HG03103 (cell line): ENCODE results near the gene RAB3D.
A peak's percentile ranks its signal among the peaks of the same experiment; 100 is the strongest.
"Not testable (repeated sequence)": the region's sequence is repeated elsewhere in the genome, so short reads cannot be mapped to it uniquely, and the experiment has no call there.

ENCODE experiments used
- ATAC-seq: cut with Tn5 transposase; IDR thresholded peaks from one replicate; pipeline ENCODE4 v1.9.1; 2021; ENCODE audit warnings: low read depth; ENCODE audit not compliant: unreplicated experiment

The RAB3D gene

DNA sequence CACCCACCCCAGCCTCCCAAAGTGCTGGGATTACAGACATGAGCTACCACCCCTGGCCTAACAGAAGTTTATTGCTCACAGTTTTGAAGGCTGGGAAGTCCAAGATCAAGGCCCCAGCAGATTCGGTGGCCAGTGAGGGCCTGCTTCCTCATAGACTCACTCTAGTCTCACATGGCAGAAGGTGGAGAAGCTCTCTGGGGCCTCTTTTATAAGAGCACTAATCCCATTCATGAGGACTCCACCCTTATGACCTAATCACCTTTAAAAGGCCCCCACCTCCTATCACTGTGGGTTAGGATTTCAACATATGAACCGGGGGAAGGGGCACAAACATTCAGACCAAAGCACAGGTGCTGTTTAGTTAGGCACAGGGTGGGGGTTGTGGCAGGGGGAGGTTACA is 28.1 kb upstream of the RAB3D start:
- ATAC-seq: no peak

DNA sequence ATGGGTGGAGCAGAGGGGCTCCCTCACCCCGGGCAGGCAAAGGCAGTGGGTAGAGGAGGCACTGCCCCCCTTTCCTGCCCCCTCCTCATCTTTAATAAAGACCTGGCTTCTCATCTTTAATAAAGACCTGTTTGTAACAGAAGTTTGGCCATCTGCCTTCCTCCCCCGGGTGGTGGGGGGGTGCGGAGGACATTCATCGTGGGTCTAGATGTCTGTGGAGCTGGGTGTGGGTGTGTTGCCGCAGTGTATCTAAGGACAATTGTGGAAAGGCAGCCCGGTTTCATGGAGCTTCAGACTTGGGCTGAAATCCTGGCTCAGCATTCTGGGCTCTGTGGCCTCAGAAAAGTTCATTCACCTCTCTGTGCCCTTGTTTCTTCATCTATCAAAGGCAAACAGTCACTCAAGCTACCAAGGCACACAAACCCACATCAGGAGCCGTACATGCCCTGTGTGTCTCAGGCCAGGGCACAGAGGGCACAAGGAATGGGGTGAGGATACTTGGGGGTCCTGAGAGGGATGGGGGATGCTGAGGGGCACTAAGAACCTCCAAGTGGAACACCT is 26.2 kb upstream of the RAB3D start:
- no peak for ATAC-seq

DNA sequence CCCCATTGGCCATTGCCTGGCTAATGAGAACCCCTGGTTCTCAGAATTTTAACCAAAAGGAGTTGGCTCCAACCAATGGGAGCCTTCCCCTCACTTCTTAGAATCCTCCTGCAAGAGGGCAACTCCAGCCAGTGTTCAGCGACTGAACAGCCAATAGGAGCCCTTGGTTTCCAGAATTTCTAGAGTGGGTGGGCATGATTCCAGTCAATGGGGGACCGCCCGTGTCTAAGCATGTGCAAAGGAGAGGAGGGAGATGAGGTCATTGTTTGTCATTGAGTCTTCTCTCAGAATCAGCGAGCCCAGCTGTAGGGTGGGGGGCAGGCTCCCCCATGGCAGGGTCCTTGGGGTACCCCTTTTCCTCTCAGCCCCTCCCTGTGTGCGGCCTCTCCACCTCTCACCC is 25.5 kb upstream of the RAB3D start:
- no peak for ATAC-seq

DNA sequence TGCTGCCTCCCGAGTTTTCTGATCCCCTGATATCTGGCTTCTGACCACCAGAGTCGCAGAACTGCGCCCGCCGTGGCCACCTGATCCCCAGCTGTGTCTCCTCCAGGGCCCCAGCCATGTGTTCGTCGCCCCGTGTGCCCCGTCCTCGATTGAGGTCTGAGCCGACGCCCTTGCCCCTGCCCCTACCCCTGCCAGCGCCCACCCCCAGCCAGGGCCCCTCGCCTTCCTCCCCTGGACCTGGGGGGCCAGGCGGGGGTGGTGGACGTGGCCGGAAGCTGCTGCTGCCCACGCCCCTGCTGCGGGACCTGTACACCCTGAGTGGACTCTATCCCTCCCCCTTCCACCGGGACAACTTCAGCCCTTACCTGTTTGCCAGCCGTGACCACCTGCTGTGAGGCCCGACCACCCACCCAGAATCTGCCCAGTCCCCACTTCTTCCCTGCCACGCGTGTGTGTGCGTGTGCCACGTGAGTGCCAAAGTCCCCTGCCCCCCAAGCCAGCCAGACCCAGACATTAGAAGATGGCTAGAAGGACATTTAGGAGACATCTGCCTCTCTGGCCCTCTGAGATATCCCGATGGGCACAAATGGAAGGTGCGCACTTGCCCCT is 24.9 kb upstream of the RAB3D start:
- ATAC-seq: no peak

DNA sequence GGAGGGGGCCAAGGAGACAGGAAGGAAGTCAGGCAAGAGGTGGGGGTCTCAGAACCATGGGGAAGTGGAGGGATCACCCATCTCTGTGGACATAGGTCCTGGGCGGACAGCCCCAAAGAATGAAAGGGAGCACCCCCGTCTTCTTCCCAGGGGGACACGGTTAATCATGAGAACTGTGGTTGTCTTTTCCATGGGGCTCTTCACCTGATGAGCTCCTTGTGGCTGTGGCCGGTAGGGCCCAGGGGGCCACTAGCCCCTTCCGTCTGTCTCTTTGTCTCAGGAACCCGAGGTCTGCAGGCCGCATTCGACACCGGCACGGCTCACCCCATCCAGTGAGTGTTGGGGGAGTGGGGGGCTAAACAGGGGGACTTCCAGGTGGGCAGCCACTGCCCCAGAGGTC is 24.4 kb upstream of the RAB3D start:
- ATAC-seq: no peak

DNA sequence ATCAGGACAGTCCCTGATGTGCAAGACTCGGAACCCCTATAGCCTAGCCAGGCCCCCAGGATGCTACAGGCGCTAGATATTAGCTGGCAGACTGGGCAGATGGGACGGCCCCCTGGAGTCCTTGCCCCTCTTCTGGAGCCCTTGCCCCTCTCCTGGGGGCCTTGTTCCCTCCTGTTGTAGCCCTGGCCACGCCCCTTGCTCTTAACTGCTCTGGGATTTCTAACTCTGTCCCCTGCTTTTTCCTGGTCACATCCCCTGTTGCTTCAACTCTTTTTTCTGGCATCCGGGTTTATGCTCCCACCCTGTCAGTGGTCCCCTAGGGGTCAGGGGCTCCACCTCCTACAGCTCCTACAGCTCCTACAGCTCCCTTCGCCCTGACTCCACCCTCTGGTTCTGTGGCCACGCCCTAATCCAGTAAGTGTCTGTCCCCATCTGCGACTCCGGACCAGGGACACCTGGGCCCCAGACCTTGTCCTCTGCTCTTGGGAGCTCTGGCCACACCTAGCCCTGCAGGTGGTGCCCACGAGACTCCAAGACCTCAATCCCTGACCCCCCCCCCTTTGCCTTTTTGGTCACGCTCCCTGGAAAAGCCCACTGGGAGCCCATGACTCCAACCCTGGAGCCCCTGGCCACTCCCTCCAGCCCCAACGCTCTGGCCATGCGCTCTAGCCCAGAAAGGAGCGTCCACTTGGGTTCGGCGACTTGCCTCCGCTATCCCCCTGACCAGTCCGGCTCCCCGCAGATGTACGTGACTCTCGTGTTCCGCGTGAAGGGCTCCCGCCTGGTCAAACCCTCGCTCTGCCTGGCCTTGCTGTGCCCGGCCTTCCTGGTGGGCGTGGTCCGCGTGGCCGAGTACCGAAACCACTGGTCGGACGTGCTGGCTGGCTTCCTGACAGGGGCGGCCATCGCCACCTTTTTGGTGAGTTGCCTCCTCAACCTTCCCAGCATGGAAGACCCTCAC is 22.6 kb upstream of the RAB3D start:
- ATAC-seq: no peak

DNA sequence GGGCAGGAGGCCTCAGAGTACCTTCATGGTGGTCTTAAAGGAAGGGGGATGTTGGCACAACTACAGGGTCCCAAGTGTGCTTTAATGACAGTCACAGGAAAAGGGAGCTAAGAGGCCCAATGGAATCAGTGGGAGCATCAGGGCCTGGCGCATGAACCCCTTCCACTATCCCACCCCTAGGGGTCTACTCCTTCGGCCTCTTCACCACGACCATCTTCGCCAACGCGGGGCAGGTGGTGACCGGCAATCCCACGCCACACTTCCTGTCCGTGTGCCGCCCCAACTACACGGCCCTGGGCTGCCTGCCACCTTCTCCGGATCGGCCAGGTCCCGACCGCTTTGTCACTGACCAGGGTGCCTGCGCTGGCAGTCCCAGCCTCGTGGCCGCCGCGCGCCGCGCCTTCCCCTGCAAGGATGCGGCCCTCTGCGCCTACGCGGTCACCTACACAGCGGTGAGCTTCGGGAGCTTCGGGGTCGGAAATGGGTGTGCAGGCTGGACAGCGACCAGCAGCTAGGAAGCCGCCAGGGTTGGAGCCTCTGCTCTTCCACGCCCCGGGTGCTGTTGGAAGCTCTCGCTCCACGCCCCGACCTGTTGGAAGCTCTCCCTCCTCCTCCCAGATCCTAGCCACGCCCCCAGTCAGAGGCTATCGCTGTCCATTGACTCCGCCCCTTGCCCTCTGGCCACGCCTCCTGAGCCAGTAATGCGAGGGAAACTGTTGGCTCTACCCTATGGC is 21.7 kb upstream of the RAB3D start:
- no peak for ATAC-seq

DNA sequence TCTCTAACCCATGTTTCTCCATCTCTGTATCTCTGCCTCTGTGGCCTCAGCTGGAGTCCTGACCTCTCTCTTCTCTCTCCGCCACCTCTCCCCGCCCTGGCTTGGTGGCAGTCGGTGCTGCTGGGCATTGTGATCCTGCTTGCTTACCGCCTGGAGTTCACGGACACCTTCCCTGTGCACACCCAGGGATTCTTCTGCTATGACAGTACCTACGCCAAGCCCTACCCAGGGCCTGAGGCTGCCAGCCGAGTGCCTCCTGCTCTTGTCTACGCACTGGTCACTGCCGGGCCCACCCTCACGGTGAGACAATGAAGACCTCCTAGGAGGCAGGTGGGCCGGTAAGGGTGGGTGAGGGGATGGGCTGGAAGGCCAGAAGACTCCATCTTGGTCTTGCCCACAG is 20.0 kb upstream of the RAB3D start:
- ATAC-seq: no peak

DNA sequence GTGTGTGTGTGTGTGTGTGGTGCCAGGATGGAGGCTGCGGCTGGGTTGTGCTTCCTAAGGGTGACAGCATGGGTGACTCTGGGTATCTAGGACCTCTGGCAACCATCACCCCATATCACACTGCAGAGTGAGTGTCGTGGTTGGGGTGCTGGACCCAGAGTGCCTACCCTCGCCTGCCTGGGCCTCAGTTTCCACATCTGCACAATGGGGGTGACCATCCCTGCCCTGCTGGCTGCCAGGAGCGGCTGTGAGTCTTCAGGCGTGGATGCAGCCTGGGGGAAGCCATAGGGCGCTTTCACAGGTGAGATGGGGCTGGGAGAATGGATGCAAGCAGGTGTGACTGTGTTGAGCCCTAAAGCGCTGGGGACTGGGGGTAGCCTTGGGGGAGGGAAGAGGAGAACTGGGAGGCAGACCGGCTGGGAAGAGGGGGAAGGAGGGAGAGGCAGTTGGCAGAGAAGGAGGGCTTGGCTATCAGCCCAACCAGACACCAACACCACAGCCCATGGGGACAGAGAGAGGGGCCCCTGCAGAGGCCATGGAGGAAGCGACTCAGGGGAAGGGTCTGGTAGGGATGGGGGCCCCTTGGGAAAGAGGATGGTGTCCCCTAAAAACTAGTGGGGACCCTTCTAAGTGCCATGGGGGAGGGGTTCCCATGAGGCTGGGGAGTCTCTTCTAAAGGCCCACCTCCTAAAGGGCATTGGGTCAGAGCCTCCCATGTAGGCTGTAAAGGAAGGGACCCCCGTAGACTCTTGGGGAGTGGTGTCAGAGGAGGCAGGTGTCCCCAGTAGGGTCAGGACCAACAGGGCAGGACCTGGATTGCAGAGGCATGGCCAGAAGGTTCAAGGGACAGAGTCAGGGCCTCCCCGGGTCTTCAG is 17.5 kb upstream of the RAB3D start:
- no peak for ATAC-seq

DNA sequence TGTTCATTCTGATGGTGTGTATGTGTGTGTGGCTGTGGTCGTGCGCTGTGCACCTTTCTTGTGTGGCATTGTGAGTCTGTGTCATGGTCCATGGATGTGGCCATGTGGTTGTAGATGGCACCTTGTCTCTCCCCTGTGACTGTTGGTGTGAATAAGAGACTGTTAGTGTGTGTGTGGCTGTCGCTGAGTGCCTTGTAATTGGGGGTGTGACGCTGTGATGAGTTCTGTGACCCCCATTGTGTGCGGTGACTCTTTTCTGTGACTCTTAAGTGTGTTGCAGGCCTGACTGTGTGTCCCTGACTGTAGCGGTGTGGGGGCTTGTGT is 16.6 kb upstream of the RAB3D start:
- ATAC-seq: no peak

DNA sequence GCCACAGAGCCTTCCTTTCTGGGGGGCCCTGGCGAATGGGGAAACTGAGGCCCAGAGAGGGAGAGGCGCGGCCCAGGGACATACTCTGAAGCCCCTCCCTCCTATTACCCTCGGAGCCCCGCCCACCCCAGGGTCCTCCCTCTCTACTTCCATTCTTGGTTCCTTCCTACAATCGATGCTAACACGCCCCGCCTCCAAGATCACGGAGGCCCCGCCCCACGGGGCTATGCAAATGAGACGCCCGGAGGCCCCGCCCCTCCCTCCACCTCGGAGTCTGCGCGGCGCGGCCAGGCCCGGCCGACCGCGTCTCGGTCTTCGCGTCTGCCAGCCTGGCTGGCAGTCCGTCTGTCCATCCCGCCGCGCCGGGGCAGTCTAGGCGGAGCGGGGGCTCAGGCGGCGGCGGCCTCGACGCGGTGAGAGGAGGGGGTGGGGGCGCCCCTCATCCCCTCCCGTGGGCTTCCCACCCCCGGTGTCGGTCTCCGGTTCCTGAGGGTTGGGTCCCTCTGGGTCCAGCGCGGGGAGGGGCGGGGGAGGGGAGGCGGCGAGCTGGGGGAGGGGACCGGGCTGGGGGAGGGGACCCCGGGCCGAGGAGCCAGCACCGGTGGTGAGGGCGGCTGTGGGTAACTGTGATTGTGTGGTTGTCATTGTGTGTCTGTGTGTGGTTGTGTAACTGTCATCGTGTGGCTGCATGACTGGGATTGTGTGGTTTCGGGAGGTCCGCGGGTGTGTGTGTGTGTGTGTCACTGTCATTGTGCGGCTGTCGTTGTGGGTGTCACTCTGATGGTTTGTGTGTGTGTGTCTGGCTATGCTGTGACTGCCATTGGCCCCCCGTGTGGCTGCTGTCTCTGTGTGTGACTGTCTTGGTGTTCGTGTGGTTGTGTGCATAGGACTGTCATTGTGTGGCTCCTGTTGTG is 16.0 kb upstream of the RAB3D start, which contains the start of gene PLPPR2:
PLPPR2 (plus strand) TSS at position 273 of the 914 bp plus-strand sequence. CDS start 2,242 bp downstream, outside the sequence.
- no peak for ATAC-seq

DNA sequence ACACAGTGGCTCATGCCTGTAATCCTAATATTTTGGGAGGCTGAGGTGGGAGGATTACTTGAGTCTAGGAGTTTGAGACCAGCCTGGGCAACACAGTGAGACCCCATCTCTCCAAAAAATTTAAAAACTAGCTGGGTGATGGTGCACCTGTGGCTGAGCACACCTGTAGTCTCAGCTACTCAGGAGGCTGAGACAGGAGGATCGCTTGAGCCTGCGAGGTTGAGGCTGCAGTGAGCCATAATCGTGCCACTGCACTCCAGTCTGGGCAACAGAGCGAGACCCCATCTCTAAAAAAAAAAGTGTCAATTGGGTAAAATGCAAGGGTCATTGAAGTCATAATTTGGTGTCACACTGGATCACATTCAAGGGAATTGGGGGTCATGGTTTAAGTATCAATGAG is 14.6 kb upstream of the RAB3D start:
- not testable (repeated sequence) for ATAC-seq

DNA sequence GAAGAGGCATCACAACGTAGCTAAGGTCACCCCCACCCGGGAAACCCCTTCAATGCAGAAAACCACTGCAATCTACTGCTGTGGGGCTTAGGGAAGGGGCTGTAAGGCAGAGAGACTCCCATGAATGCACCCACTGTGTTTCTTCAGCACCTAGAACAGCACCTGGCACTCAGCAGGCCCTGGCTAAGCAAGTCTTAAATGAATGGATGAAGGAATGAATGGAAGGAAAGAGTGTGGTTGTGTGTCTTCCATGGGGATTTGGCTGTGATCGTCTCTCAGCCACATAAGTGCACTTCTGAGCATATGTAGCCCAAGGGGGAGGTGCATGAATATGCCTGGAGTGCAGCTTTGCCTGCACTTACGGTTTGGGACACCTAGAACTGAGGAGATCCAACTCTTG is 9.7 kb upstream of the RAB3D start:
- ATAC-seq: no peak

DNA sequence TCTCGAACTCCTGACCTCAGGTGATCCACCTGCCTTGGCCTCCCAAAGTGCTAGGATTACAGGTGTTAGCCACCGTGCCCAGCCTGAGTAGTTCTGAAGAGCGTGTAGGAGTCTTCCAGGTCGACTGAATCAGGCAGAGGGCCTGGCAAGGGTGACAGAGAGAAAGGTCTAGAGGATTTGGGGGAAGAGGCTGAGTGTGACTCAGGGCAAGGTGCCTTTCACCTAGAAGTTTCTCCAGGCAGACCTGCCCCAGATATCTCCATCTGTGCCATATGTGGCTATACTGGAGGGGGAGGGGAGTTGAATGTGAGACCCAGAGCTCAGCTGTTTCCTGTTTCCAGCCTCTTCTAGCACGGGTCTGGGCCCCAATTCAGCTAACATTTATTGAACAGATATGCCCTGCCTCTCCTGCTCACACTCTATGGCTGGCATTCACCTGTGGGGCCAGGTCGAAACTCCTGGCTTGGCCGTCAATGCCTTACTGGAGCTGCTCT is 8.1 kb upstream of the RAB3D start:
- ATAC-seq: no peak

DNA sequence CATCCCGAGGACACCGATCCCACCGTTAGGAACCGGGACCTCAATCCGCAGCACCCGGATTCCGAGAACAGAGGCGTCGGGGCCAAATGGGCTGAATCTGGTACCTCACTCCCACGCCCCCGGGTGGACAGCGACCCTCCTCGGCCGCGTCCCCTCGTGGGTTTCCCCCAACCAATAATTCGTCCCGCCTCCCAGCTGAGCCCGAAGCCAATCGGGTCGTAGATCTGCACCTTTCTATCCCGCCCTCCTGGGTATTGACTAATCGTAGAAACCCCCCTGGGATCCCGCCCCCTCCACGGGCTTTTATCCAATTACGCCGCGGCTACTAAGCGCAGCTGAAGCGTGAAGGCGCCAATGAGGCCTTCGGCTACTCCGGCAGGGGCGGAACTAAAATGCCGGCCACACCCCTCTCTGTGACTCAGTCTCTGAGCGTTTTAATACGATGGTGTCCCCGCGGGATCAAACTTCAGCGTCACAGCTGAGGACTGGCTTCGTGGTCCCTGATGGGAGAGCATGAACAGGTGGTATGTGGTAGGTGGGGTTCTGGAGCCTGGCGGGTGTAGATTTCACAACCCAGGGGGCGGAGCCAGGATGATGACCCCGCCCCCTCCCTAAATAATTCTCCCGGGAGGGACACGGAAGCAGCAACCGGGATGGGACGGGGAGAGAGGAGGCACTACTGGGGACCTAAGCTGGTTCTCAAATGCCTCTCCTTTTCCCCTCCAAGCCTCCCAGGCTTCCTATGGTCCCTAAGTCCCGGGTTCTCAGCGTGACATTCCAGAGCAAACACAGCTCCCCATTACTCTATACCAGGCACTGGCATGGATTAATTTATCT is 6.9 kb upstream of the RAB3D start, which contains the start of the genes CCDC159 and TMEM205:
CCDC159 (plus strand) TSS at position 416 of the 837 bp plus-strand sequence; CDS start at position 504, 88 bp downstream.
TMEM205 (minus strand) TSS at position 165 of the 837 bp plus-strand sequence. CDS start 649 bp downstream, outside the sequence.
- ATAC-seq: peak; percentile 85

DNA sequence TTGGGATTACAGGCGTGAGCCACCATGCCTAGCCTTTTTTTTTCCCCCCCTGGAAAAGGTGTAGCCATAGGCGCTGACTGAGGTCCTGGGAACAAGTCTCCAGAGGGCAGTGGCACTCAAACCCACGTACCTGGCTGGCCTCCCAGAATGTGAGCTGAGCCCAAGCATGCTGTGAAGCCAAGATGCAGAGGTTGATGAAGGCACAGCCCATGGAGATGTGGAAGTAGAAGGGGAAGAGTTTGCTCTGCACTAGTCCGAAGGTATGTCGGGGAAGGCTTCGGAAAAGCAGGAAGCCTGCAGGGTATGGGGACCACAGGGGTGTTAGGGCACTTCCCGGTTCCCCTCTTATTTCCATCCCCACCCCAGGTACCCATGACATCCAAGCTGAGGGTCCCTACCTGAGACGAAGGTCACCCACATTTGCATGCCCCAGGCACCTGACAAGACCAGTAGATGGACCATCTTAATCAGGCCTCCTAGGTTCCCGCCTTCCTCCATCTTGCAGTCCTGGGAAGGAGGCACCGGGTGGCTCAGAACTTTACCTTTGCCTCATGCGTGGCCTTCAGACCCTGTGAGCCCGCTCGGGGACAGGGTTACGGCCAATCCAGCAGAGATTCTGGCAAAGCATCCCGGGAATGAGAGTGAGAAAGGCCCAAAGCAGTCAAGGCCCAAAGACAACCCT is 5.8 kb upstream of the RAB3D start:
- ATAC-seq: no peak

DNA sequence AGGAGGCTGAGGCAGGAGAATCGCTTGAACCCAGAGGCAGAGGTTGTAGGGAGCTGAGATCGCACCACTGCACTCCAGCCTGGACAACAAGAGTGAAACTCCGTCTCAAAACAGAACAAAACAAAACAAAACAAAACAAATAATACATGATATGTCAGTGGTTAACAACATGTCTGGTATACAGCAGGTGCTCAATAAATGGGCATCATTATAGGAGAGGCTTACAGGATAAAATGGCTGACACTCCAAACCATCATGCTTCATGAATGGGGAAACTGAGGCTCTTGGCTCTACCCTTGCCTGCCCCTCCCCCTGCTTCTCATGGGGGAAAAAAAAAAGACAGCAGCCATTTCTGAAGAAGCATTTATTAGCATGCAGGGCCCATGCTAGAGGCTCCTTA is 3.0 kb upstream of the RAB3D start:
- no peak for ATAC-seq
